ENCODE results near the gene AVPR1B. TPM values are rescaled to one million over a fixed set of nuclear protein-coding genes. Genes with fewer than 3 reads are reported as not detected.
"Not testable (repeated sequence)": the region's sequence is repeated elsewhere in the genome, so short reads cannot be mapped to it uniquely, and the experiment has no call there.

AVPR1B gene
- polyA plus RNA-seq, 1 donor = 0.81 TPM

DNA sequence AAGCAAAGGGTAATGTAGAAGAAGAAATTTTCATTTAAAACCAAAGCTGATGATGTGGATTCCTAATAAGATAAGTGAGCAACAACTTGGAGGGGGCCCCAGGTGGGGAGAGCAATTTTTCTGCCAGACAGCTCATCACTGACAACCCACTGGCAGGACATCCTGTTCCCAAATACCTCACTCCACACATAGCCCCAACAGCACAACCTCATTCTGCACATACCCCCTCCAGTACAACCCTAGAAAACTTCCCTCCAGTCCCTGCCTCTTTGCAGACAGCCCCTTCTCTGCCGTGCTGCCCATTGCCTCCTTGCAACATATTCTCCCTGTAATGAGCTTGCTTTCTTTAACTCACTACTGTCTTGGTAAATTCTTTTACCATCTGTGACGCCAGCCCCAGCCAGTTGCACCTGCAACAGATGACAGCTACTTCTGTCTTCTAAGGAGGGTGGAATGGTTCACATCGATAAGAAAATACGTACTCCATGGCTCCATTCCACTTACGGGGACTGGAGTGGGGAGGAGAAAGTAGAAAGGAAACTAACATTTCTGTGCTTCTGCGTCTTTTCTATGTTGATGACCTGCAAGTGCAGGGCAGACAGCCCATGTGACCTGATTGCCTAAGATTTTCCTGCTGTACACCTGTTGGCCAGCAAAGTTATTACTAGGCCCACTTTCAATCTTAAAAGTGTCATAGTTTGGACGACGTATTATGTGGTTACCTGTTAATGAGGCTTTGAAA lies 49.5 kb downstream of the AVPR1B start:
- WGBS (ENCODE audit: insufficient coverage, low lambda C conversion rate) = no CpG with 5 or more reads among the region's 8 CpGs
- H3K4me3 ChIP-seq (ENCODE audit: low read length) = peak overlapping the region; percentile 21
- H3K36me3 ChIP-seq (ENCODE audit: control insufficient read depth, insufficient read depth, low read length) = no peaks in the 10 kb centered on the region
- H3K4me1 ChIP-seq (ENCODE audit: control insufficient read depth, insufficient read depth, low read length) = peaks cover 31% of the 10 kb centered on the region
- DNase-seq = peak; percentile 78 to 86
- no peaks in the 10 kb centered on the region for H3K27me3 ChIP-seq (ENCODE audit: control insufficient read depth, insufficient read depth, low read length)
- H3K27ac ChIP-seq (ENCODE audit: low read length) = peak overlapping the region; percentile 75
- peaks cover 7% of the 10 kb centered on the region for H3K9me3 ChIP-seq (ENCODE audit: control insufficient read depth, low read depth, low read length)

DNA sequence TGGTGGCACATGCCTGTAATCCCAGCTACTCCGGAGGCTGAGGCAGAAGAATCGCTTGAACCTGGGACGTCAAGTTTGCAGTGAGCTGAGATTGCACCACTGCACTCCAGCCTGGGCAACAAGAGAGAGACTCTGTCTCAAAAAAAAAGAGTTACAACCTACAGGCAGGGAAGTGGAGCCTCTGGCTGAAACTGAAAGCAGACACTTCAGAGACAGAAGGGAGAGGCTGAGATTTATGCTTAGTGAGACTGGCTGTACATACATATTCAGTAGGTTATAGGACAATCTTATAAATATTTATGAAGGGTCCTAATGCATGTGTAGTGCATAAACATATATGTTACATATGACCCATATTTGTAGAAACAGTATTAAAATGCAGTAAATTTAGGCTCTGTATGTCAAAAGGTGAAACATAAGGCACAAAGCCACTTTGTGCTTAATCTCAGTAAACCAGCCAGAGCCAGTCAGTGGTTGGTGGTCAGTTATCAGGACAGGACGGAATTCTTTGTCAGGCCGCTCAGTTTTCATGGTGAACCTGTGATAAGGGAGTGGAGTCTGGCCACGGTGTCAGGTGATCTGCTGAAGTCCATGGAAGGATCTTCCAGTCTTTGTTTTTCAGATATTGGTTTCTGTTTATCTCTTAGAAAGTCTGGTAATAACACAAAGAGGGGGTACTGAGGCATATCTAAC lies 50.6 kb downstream of the AVPR1B start:
- peaks cover 7% of the 10 kb centered on the region for H3K9me3 ChIP-seq (ENCODE audit: control insufficient read depth, low read depth, low read length)
- no peaks in the 10 kb centered on the region for H3K27me3 ChIP-seq (ENCODE audit: control insufficient read depth, insufficient read depth, low read length)
- H3K27ac ChIP-seq (ENCODE audit: low read length) = peak overlapping the region; percentile 75
- peaks cover 31% of the 10 kb centered on the region for H3K4me1 ChIP-seq (ENCODE audit: control insufficient read depth, insufficient read depth, low read length)
- H3K4me3 ChIP-seq (ENCODE audit: low read length) = no peak overlapping the region
- peak; percentile 70 to 82 for DNase-seq
- H3K36me3 ChIP-seq (ENCODE audit: control insufficient read depth, insufficient read depth, low read length) = no peaks in the 10 kb centered on the region
- WGBS (ENCODE audit: insufficient coverage, low lambda C conversion rate) = no CpG with 5 or more reads among the region's 6 CpGs

DNA sequence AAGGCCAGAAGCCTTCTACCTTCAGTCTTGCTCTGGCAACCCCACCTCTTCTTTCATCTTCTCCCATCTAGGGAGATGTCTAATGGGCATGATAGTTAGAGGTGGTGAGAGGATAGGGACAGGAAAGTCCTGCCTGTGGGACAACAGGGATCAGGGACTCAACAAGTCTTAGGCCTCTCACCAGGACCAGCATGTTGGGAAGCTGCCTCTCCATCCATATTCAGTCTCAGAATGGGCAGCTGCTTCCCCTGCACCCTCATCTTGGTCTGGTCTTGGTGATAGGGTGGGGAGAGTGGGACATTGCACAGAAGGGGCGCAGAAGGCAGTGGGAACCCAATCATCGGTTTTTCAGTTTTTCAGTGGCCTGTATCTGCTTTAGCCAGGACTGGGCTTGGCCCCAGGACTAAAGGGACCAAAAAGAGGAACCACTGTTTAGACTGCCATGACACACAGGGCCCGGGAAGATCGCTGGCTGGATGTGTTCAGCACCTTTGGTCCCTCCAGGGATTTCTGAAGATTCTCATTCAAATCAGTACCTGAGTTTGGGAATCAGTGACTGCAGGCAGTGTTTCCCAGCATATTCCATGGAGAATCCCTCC lies 51.5 kb downstream of the AVPR1B start:
- Histone ChIP-seq H3K4me1 (ENCODE audit: control insufficient read depth, insufficient read depth, low read length) (peaks cover 31% of the 10 kb centered on the region), H3K9me3 (ENCODE audit: control insufficient read depth, low read depth, low read length) (peaks cover 7% of the 10 kb centered on the region), H3K27me3 (ENCODE audit: control insufficient read depth, insufficient read depth, low read length) (no peaks in the 10 kb centered on the region), H3K27ac (ENCODE audit: low read length) (peak overlapping the region; percentile 75), H3K36me3 (ENCODE audit: control insufficient read depth, insufficient read depth, low read length) (no peaks in the 10 kb centered on the region), H3K4me3 (ENCODE audit: low read length) (no peak overlapping the region)
- DNase-seq = no peak
- no CpG with 5 or more reads among the region's 4 CpGs for WGBS (ENCODE audit: insufficient coverage, low lambda C conversion rate)

DNA sequence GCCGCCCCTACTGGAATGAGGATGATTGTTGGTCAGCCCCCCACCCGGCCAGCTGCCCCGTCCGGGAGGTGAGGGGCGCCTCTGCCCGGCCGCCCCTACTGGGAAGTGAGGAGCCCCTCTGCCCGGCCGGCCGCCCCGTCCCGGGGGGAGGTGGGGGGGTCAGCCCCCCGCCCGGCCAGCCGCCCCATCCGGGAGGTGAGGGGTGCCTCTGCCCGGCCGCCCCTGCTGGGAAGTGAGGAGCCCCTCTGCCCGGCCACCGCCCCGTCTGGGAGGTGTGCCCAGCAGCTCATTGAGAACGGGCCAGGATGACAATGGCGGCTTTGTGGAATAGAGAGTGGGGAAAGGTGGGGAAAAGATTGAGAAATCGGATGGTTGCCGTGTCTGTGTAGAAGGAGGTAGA lies 52.7 kb downstream of the AVPR1B start:
- DNase-seq; H3K9me3 ChIP-seq (ENCODE audit: control insufficient read depth, low read depth, low read length); H3K27me3 ChIP-seq (ENCODE audit: control insufficient read depth, insufficient read depth, low read length); H3K36me3 ChIP-seq (ENCODE audit: control insufficient read depth, insufficient read depth, low read length); H3K4me3 ChIP-seq (ENCODE audit: low read length); H3K27ac ChIP-seq (ENCODE audit: low read length): not testable (repeated sequence)
- H3K4me1 ChIP-seq (ENCODE audit: control insufficient read depth, insufficient read depth, low read length) = peaks cover 31% of the 10 kb centered on the region
- no CpG with 5 or more reads among the region's 25 CpGs for WGBS (ENCODE audit: insufficient coverage, low lambda C conversion rate)

DNA sequence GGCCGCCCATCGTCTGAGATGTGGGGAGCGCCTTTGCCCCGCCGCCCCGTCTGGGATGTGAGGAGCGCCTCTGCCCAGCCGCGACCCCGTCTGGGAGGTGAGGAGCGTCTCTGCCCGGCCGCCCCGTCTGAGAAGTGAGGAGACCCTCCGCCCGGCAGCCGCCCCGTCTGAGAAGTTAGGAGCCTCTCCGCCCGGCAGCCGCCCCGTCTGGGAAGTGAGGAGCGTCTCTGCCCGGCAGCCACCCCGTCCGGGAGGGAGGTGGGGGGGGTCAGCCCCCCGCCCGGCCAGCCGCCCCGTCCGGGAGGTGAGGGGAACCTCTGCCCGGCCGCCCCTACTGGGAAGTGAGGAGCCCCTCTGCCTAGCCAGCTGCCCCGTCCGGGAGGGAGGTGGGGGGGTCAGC lies 53.2 kb downstream of the AVPR1B start:
- H3K9me3 ChIP-seq (ENCODE audit: control insufficient read depth, low read depth, low read length); H3K4me3 ChIP-seq (ENCODE audit: low read length); H3K27ac ChIP-seq (ENCODE audit: low read length); H3K27me3 ChIP-seq (ENCODE audit: control insufficient read depth, insufficient read depth, low read length); DNase-seq; H3K36me3 ChIP-seq (ENCODE audit: control insufficient read depth, insufficient read depth, low read length): not testable (repeated sequence)
- no CpG with 5 or more reads among the region's 35 CpGs for WGBS (ENCODE audit: insufficient coverage, low lambda C conversion rate)
- peaks cover 31% of the 10 kb centered on the region for H3K4me1 ChIP-seq (ENCODE audit: control insufficient read depth, insufficient read depth, low read length)

DNA sequence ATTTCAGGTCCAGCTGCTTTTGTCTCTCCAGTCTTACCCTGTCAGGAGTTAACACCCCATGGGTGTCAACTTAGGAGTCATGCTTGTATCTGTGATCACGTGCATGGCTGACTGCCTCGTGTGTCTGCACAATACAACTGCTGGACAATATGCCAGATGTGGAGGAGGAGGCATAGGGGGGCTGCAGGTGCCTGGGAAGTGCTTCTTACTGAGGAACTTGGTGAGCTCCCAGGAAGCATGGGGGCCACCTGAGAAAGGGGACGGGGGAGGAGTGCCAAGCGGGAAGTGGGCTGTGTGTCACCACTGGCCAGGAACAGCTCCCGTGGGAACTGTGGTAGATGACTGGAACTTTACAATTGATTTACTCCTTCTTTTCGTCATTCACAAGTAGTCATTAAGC lies 54.7 kb downstream of the AVPR1B start:
- Histone ChIP-seq H3K36me3 (ENCODE audit: control insufficient read depth, insufficient read depth, low read length) (no peaks in the 10 kb centered on the region), H3K4me3 (ENCODE audit: low read length) (no peak overlapping the region), H3K9me3 (ENCODE audit: control insufficient read depth, low read depth, low read length) (peaks cover 7% of the 10 kb centered on the region), H3K4me1 (ENCODE audit: control insufficient read depth, insufficient read depth, low read length) (peaks cover 19% of the 10 kb centered on the region), H3K27ac (ENCODE audit: low read length) (no peak overlapping the region), H3K27me3 (ENCODE audit: control insufficient read depth, insufficient read depth, low read length) (no peaks in the 10 kb centered on the region)
- 100% methylated on average over 1 of the region's 6 CpGs for WGBS (ENCODE audit: insufficient coverage, low lambda C conversion rate)
- DNase-seq = no peak

DNA sequence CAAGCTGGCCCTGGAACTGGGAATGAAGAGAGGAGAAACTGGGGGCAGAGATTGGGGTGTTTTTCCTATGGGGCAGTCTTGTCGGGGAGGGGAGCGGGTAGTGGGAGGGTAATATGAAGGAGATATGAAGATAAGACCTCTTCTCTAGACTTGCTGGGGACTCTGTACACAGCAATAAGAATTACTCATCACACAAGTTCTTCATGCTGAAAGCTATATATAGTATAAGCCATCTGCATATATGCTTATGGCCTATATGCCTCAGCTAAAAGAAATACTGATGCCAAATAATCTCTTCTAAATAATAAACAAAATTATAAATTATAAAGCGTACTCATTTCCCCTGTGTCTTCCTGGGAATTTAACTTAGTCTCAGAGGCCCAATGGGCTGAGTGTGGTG lies 56.3 kb downstream of the AVPR1B start:
- Histone ChIP-seq H3K36me3 (ENCODE audit: control insufficient read depth, insufficient read depth, low read length) (no peaks in the 10 kb centered on the region), H3K9me3 (ENCODE audit: control insufficient read depth, low read depth, low read length) (peaks cover 7% of the 10 kb centered on the region), H3K4me1 (ENCODE audit: control insufficient read depth, insufficient read depth, low read length) (peaks cover 8% of the 10 kb centered on the region), H3K4me3 (ENCODE audit: low read length) (no peak overlapping the region), H3K27me3 (ENCODE audit: control insufficient read depth, insufficient read depth, low read length) (no peaks in the 10 kb centered on the region), H3K27ac (ENCODE audit: low read length) (no peak overlapping the region)
- 86% methylated on average over 2 of the region's 3 CpGs for WGBS (ENCODE audit: insufficient coverage, low lambda C conversion rate)
- DNase-seq = no peak

Other genes with a start within 250 kb of the AVPR1B start
- 0.03 TPM for gene SLC26A9, start 173.9 kb downstream of the AVPR1B start, polyA plus RNA-seq
- 5.4 TPM for gene RAB7B, start 114.0 kb downstream of the AVPR1B start, polyA plus RNA-seq
- 19.6 TPM for gene CTSE, start 93.5 kb downstream of the AVPR1B start, polyA plus RNA-seq
- gene RHEX, start 64.2 kb downstream of the AVPR1B start, polyA plus RNA-seq = 0.45 TPM
- gene FAM72A, start 85.5 kb upstream of the AVPR1B start, polyA plus RNA-seq = 3.3 TPM
- 24.4 TPM for gene SRGAP2, start 86.2 kb upstream of the AVPR1B start, polyA plus RNA-seq